Esophagus squamous epithelium (tissue), 5 donors: ENCODE measurements around the gene AADACL4. TPM values are rescaled to one million over a fixed set of nuclear protein-coding genes. Genes with fewer than 3 reads are reported as not detected.
A peak's percentile ranks its signal among the peaks of the same experiment; 100 is the strongest.

Experiments
- DNase-seq: peaks from one replicate; lab custom pipeline; 2025; lab: John Stamatoyannopoulos, UW
- H3K27ac ChIP-seq, 4 donors: fragments of 200-600 bp; sonication (generic); one replicate each; pipeline ENCODE4 v1.5.1; 2016 to 2019; ENCODE audit warnings: mild to moderate bottlenecking in 1 of 4
- H3K27me3 ChIP-seq, 4 donors: fragments of 200-600 bp; sonication (generic); 1 replicate in 3 of 4; 2 replicates in 1 of 4; pipeline versions ENCODE4 v1.5.1 to v1.6.0; 2017 to 2021; ENCODE audit warnings: antibody characterized with exemption in 1 of 4
- H3K36me3 ChIP-seq, 3 donors: fragments of 200-600 bp; sonication (generic); one replicate each; pipeline ENCODE4 v1.5.1; 2016 to 2019
- H3K4me1 ChIP-seq, 3 donors: fragments of 200-600 bp; sonication (generic); one replicate each; pipeline ENCODE4 v1.5.1; 2017 to 2019
- H3K4me3 ChIP-seq, 4 donors: fragments of 200-600 bp; sonication (generic); 1 replicate in 3 of 4; 2 replicates in 1 of 4; pipeline ENCODE4 v1.5.1; 2016 to 2019; ENCODE audit warnings: mild to moderate bottlenecking in 2 of 4, moderate library complexity in 1 of 4
- H3K9me3 ChIP-seq, 3 donors: fragments of 200-600 bp; sonication (generic); one replicate each; pipeline ENCODE4 v1.5.1; 2016 to 2019
- CTCF ChIP-seq, 6 experiments: fragments of 450-650 bp in 4 of 6; fragments of 200-600 bp in 2 of 6; sonication (generic) in 2 of 6; IDR thresholded peaks; one replicate each; pipeline ENCODE4 v1.5.1; 2016 to 2019; ENCODE audit warnings: antibody characterized with exemption in 6 of 6, mild to moderate bottlenecking in 4 of 6, moderate library complexity in 4 of 6
- POLR2A ChIP-seq, 4 donors: fragments of 450-650 bp; IDR thresholded peaks; one replicate each; pipeline ENCODE4 v1.6.1; 2017; ENCODE audit warnings: antibody characterized with exemption in 4 of 4, mild to moderate bottlenecking in 4 of 4, moderate library complexity in 3 of 4
- WGBS, 2 donors: methylation state at CpG; one replicate each; pipeline ENCODE4 v1.1.5; 2018; 5-methylcytosine and 5-hydroxymethylcytosine counted together
- intact Hi-C: fragments of 100-400 bp; cut with DNase I; formaldehyde crosslinking; loops from one replicate; pipeline ENCODE4 v1.15.0; 2022
- total RNA-seq, 4 donors: library from RNA; depleted of rRNA; stranded (reverse); fragments of >200 nt; gene quantifications; one replicate each; pipeline ENCODE4 v1.1.0, GENCODE V29; 2016
- donor health status: DM: yes; HTN: yes; CAD: no.

AADACL4 gene
- total RNA-seq, 4 donors from 2014 or later = not detected

GRCh38 chr1:12617511-12617900 lies 26.4 kb upstream of the AADACL4 start:
- TF ChIP-seq CTCF (IDR thresholded peaks at IDR 0.05) = no peak
- TF ChIP-seq POLR2A (IDR thresholded peaks at IDR 0.05) = no peak
- Histone ChIP-seq H3K36me3 (peaks cover 0 to 16% (median under 1%) of the 10 kb centered on the region in 3 donors), H3K27ac (peak overlapping the region; percentile 96 to 100 (median 98)), H3K4me3 (peak overlapping the region; percentile 53 to 97 (median 80)), H3K27me3 (no peaks in the 10 kb centered on the region), H3K9me3 (no peaks in the 10 kb centered on the region), H3K4me1 (peaks cover 41 to 78% (median 52%) of the 10 kb centered on the region in 3 donors)
- intact Hi-C loops = no loop called here
- no peak for DNase-seq
- WGBS, 2 donors = 0 to 1% methylated on average over 13 of the region's 13 CpGs

GRCh38 chr1:12617901-12618660 lies 25.8 kb upstream of the AADACL4 start, which contains the start of gene DHRS3:
Gene DHRS3 (minus strand): TSS chr1:12618210. CDS start chr1:12617348, 862 bp downstream.
- Histone ChIP-seq H3K9me3 (no peaks in the 10 kb centered on the region), H3K4me1 (peaks cover 41 to 78% (median 56%) of the 10 kb centered on the region in 3 donors), H3K4me3 (peak within 1 kb of the TSS; percentile 53 to 97 (median 80)), H3K27ac (peak within 1 kb of the TSS; percentile 96 to 100 (median 98)), H3K27me3 (no peaks in the 10 kb centered on the region), H3K36me3 (peaks cover 0 to 11% (median 0%) of the 10 kb centered on the region in 3 donors)
- no peak for TF ChIP-seq CTCF (IDR thresholded peaks at IDR 0.05)
- peak in 3 of 4 donors; percentile 4 to 81 (median 75) for TF ChIP-seq POLR2A (IDR thresholded peaks at IDR 0.05)
- 0 to 1% methylated on average over 34 to 44 of the region's 69 CpGs for WGBS, 2 donors
- DNase-seq = no peak
- intact Hi-C loops = no loop called here

- intact Hi-C loops = no loop called here
- H3K9me3 ChIP-seq = no peaks in the 10 kb centered on the region
- no peak for TF ChIP-seq POLR2A (IDR thresholded peaks at IDR 0.05)
- no peak for TF ChIP-seq CTCF (IDR thresholded peaks at IDR 0.05)
- peak overlapping the region; percentile 96 to 100 (median 98) for H3K27ac ChIP-seq
- DNase-seq = no peak
- WGBS, 2 donors = 0 to 20% methylated on average over 2 to 4 of the region's 6 CpGs
- H3K4me3 ChIP-seq = peak overlapping the region; percentile 53 to 97 (median 80)
- peaks cover 41 to 78% (median 52%) of the 10 kb centered on the region in 3 donors for H3K4me1 ChIP-seq
- H3K27me3 ChIP-seq = no peaks in the 10 kb centered on the region
- H3K36me3 ChIP-seq = peaks cover 0 to 5% (median 0%) of the 10 kb centered on the region in 3 donors
These were observed 25.3 kb upstream of the AADACL4 start for GRCh38 chr1:12618661-12618964.

GRCh38 chr1:12618965-12619791 lies 24.7 kb upstream of the AADACL4 start:
- Histone ChIP-seq H3K27ac (peak overlapping the region; percentile 96 to 100 (median 98)), H3K4me1 (peaks cover 41 to 73% (median 46%) of the 10 kb centered on the region in 3 donors), H3K4me3 (peak overlapping the region; percentile 53 to 97 (median 80)), H3K27me3 (no peaks in the 10 kb centered on the region), H3K36me3 (no peaks in the 10 kb centered on the region), H3K9me3 (no peaks in the 10 kb centered on the region)
- no peak for DNase-seq
- intact Hi-C loops = no loop called here
- 0% methylated on average over 8 to 12 of the region's 30 CpGs for WGBS, 2 donors
- TF ChIP-seq POLR2A (IDR thresholded peaks at IDR 0.05) (peak in 3 of 4 donors; percentile 26 to 76 (median 55)), CTCF (IDR thresholded peaks at IDR 0.05) (peak in 3 of 6 experiments; percentile 17 to 31 (median 26))
